GM23338 (cell line): ENCODE data around the gene GAN. TPM values are rescaled to one million over a fixed set of nuclear protein-coding genes. Genes with fewer than 3 reads are reported as not detected.

Source experiments
- ATAC-seq: fragments of 200-7000 bp; cut with Tn5 transposase; 3 replicates; pipeline ENCODE4 v1.9.1; 2020
- DNase-seq: peaks from one replicate; pipeline ENCODE4 v3.0.0-alpha.2; 2015; ENCODE audit warnings: low spot score
- H2AFZ ChIP-seq: fragments of 200-600 bp; sonication (generic); 2 replicates; pipeline ENCODE4 v1.8.0; 2016; ENCODE audit warnings: antibody characterized with exemption, mild to moderate bottlenecking, moderate library complexity
- H3F3A ChIP-seq: fragments of 200-600 bp; sonication (generic); replicated peaks from 2 replicates; pipeline ENCODE4 v1.8.0; 2017; ENCODE audit warnings: antibody characterized with exemption, mixed run types, low read depth
- H3K27ac ChIP-seq: fragments of 200-600 bp; sonication (generic); 2 replicates; pipeline ENCODE4 v1.6.1; 2016; ENCODE audit warnings: low read depth
- H3K27me3 ChIP-seq: fragments of 200-600 bp; sonication (generic); 2 replicates; pipeline ENCODE4 v1.8.0; 2016; ENCODE audit warnings: mild to moderate bottlenecking, mixed run types, moderate library complexity; ENCODE audit not compliant: insufficient read depth
- H3K36me3 ChIP-seq: fragments of 200-600 bp; sonication (generic); 2 replicates; pipeline ENCODE4 v1.8.0; 2016; ENCODE audit warnings: mild to moderate bottlenecking; ENCODE audit not compliant: insufficient read depth
- H3K4me1 ChIP-seq: fragments of 200-600 bp; sonication (generic); 2 replicates; pipeline ENCODE4 v1.8.0; 2016; ENCODE audit warnings: mild to moderate bottlenecking, moderate library complexity; ENCODE audit not compliant: insufficient read depth
- H3K4me2 ChIP-seq: fragments of 200-600 bp; sonication (generic); 2 replicates; pipeline ENCODE4 v1.7.1; 2017; ENCODE audit warnings: mixed run types
- H3K4me3 ChIP-seq: fragments of 200-600 bp; sonication (generic); 2 replicates; pipeline ENCODE4 v1.6.1; 2016; ENCODE audit warnings: mixed run types
- H3K79me2 ChIP-seq: fragments of 200-600 bp; sonication (generic); replicated peaks from 2 replicates; pipeline ENCODE4 v1.8.0; 2017; ENCODE audit warnings: mild to moderate bottlenecking; ENCODE audit not compliant: insufficient read depth
- H3K9me2 ChIP-seq: fragments of 200-600 bp; sonication (generic); 2 replicates; pipeline ENCODE4 v1.8.0; 2017; ENCODE audit not compliant: insufficient read depth
- H4K20me1 ChIP-seq: fragments of 200-600 bp; sonication (generic); replicated peaks from 2 replicates; pipeline ENCODE4 v1.8.0; 2017; ENCODE audit warnings: mild to moderate bottlenecking; ENCODE audit not compliant: insufficient read depth
- H3K27ac Mint-ChIP-seq: 2 replicates; pipeline ENCODE4 v1.8.0; 2020; ENCODE audit warnings: inconsistent platforms, mild to moderate bottlenecking, moderate library complexity, mixed read lengths
- H3K27me3 Mint-ChIP-seq: 3 replicates; pipeline ENCODE4 v1.8.0; 2022; ENCODE audit warnings: low read depth, mild to moderate bottlenecking, moderate library complexity, mixed read lengths, inconsistent platforms; ENCODE audit not compliant: insufficient read depth, poor library complexity
- H3K36me3 Mint-ChIP-seq: 3 replicates; pipeline ENCODE4 v1.8.0; 2021; ENCODE audit warnings: low read depth, mild to moderate bottlenecking, inconsistent platforms, moderate library complexity, mixed read lengths
- H3K4me1 Mint-ChIP-seq: 3 replicates; pipeline ENCODE4 v1.8.0; 2020; ENCODE audit warnings: mild to moderate bottlenecking, inconsistent platforms, mixed read lengths
- H3K4me3 Mint-ChIP-seq: 3 replicates; pipeline ENCODE4 v1.8.0; 2021; ENCODE audit warnings: moderate library complexity, mild to moderate bottlenecking, inconsistent platforms, mixed read lengths
- H3K9me3 Mint-ChIP-seq: 3 replicates; pipeline ENCODE4 v1.8.0; 2020; ENCODE audit warnings: moderate library complexity, mild to moderate bottlenecking, inconsistent platforms, mixed read lengths
- CREB1 ChIP-seq: fragments of 250-450 bp; sonication (Bioruptor Pico); IDR thresholded peaks from 2 replicates; pipeline ENCODE4 v1.5.0; 2020; ENCODE audit warnings: low read depth, mild to moderate bottlenecking, moderate library complexity
- CTCF ChIP-seq, 2 experiments: fragments of 200-600 bp in 1 of 2; sonication (generic) in 1 of 2; conservative IDR thresholded peaks; 2 replicates each; pipeline versions ENCODE4 v1.5.1 to v1.6.1; 2016 to 2017; ENCODE audit warnings: antibody characterized with exemption in 2 of 2, low read depth in 2 of 2, mild to moderate bottlenecking in 2 of 2, moderate library complexity in 1 of 2
- ETS1 ChIP-seq: IDR thresholded peaks from 2 replicates; pipeline ENCODE4 v1.6.1; 2016; ENCODE audit warnings: antibody characterized with exemption
- EZH2 ChIP-seq: fragments of 200-600 bp; sonication (generic); IDR thresholded peaks from one replicate; pipeline ENCODE4 v1.8.0; 2017; ENCODE audit warnings: antibody characterized with exemption, mild to moderate bottlenecking, low read depth; ENCODE audit not compliant: unreplicated experiment
- EZH2phosphoT487 ChIP-seq: fragments of 200-600 bp; sonication (generic); IDR thresholded peaks from one replicate; pipeline ENCODE4 v1.8.1; 2018; ENCODE audit warnings: antibody characterized with exemption; ENCODE audit not compliant: unreplicated experiment
- JUNB ChIP-seq: IDR thresholded peaks from one replicate; pipeline ENCODE4 v1.6.1; 2016; ENCODE audit warnings: antibody characterized with exemption; ENCODE audit not compliant: unreplicated experiment
- NANOG ChIP-seq: IDR thresholded peaks from 2 replicates; pipeline ENCODE4 v1.6.1; 2016; ENCODE audit warnings: antibody characterized with exemption, borderline replicate concordance
- POLR2AphosphoS5 ChIP-seq: IDR thresholded peaks from 2 replicates; pipeline ENCODE4 v1.6.1; 2016; ENCODE audit warnings: antibody characterized with exemption, low read depth
- REST ChIP-seq: IDR thresholded peaks from one replicate; pipeline ENCODE4 v1.6.1; 2018; ENCODE audit warnings: antibody characterized with exemption; ENCODE audit not compliant: unreplicated experiment
- STAT1 ChIP-seq: IDR thresholded peaks from one replicate; pipeline ENCODE4 v1.6.1; 2016; ENCODE audit warnings: antibody characterized with exemption; ENCODE audit not compliant: unreplicated experiment
- ZNF114 ChIP-seq: fragments of 250-450 bp; sonication (Bioruptor Pico); IDR thresholded peaks from 2 replicates; pipeline ENCODE4 v1.5.0; 2020; ENCODE audit warnings: mild to moderate bottlenecking, moderate library complexity
- ZNF331 ChIP-seq: fragments of 250-450 bp; sonication (Bioruptor Pico); IDR thresholded peaks from 2 replicates; pipeline ENCODE4 v1.5.0; 2020; ENCODE audit warnings: low read depth, mild to moderate bottlenecking, moderate library complexity
- ZNF462 ChIP-seq: fragments of 250-450 bp; sonication (Bioruptor Pico); IDR thresholded peaks from 2 replicates; pipeline ENCODE4 v1.5.0; 2020; ENCODE audit warnings: mild to moderate bottlenecking, moderate library complexity
- polyA plus RNA-seq: library from polyadenylated mRNA; unstranded; fragments of >200 nt; fragmentation: Nextera tagmentation; extraction: Ambion mirVana; gene quantifications from 2 replicates; pipeline ENCODE4 v1.2.1, GENCODE V29; 2016
- total RNA-seq: library from RNA; depleted of rRNA; stranded (reverse); fragments of >200 nt; shearing (Covaris generic); gene quantifications from 2 replicates; pipeline ENCODE4 v1.2.3, GENCODE V29; 2014

GAN gene
- total and polyA plus RNA-seq, 2 experiments from 2014 or later: 8.1 to 28.5 TPM

GRCh38 chr16:81286190-81286589 lies 28.6 kb upstream of the GAN start:
- Mint-ChIP-seq H3K36me3 (no peaks in the 10 kb centered on the region), H3K4me1 (no peaks in the 10 kb centered on the region; the same call in 2 of the 3 replicates), H3K27me3 (no peaks in the 10 kb centered on the region), H3K27ac (no peak overlapping the region), H3K9me3 (no peaks in the 10 kb centered on the region), H3K4me3 (no peak overlapping the region)
- no peaks in the 10 kb centered on the region for H3F3A ChIP-seq
- H3K27ac ChIP-seq: no peak overlapping the region
- no peaks in the 10 kb centered on the region for H3K36me3 ChIP-seq
- DNase-seq (no peak), ATAC-seq (no peak)
- TF ChIP-seq REST (no peak), NANOG (no peak), STAT1 (no peak), CTCF (conservative IDR thresholded peaks at IDR 0.05; ENCODE audit: low read depth in 2 of 2) (no peak), ZNF462 (CRISPR knock-in tag) (no peak), EZH2phosphoT487 (no peak), CREB1 (CRISPR knock-in tag) (no peak), ETS1 (no peak), ZNF114 (no peak), EZH2 (no peak), ZNF331 (CRISPR knock-in tag) (no peak), POLR2AphosphoS5 (no peak), JUNB (no peak)
- no peaks in the 10 kb centered on the region for H3K4me1 ChIP-seq
- H3K4me3 ChIP-seq: no peak overlapping the region
- H3K27me3 ChIP-seq: no peaks in the 10 kb centered on the region
- H4K20me1 ChIP-seq: no peaks in the 10 kb centered on the region
- no peak overlapping the region for H2AFZ ChIP-seq
- H3K4me2 ChIP-seq: no peak overlapping the region
- H3K9me2 ChIP-seq: peaks cover 4% of the 10 kb centered on the region; the same call in 1 of the 2 replicates
- no peaks in the 10 kb centered on the region for H3K79me2 ChIP-seq
